ENCODE data around the gene ESYT2.

Gene ESYT2

GRCh38 chr7:158812684-158813083, 16.6 kb downstream of the ESYT2 start:
- ChIA-PET CTCF (interaction anchor here (1.1 to 2.1 kb wide), 6 partner anchors 10 to 59 kb away, joined by 3 to 5 read pairs (median 3); no protein-coding TSS in a partner anchor), POLR2A (no interaction called here)
- no peak for DNase-seq
- WGBS (ENCODE audit: insufficient coverage), result 51% methylated on average over 2 of the region's 5 CpGs
- no peaks in the 10 kb centered on the region for H3K27me3 ChIP-seq (replicated peaks in 2 of 5; ENCODE audit: control insufficient read depth in 4 of 5, insufficient read depth in 5 of 5, low read length in 4 of 5)
- H3K4me3 ChIP-seq (ENCODE audit: control insufficient read depth in 1 of 7, extremely low read depth in 1 of 7, insufficient read depth in 4 of 7, low read depth in 2 of 7, low read length in 6 of 7), result peak overlapping the region in 2 of 7 experiments; percentile 19 to 33
- H3K9me3 ChIP-seq (ENCODE audit: control extremely low read depth in 1 of 5, control insufficient read depth in 4 of 5, insufficient read depth in 2 of 5, low read depth in 1 of 5, low read length in 4 of 5), result no peaks in the 10 kb centered on the region
- peak overlapping the region in 1 of 2 experiments; percentile 59 for H3K27ac ChIP-seq (ENCODE audit: insufficient read depth in 1 of 2, low read depth in 1 of 2, low read length in 2 of 2, poor library complexity in 1 of 2, severe bottlenecking in 2 of 2)
- H3K36me3 ChIP-seq (ENCODE audit: control insufficient read depth in 4 of 4, insufficient read depth in 4 of 4, low read length in 3 of 4), result peaks cover 6 to 37% (median 22%) of the 10 kb centered on the region in 4 experiments
- H3K4me1 ChIP-seq (ENCODE audit: control extremely low read depth in 1 of 4, control insufficient read depth in 4 of 4, insufficient read depth in 4 of 4, low read length in 3 of 4), result peaks cover 12 to 76% (median 61%) of the 10 kb centered on the region in 4 experiments

- Histone ChIP-seq H3K27ac (ENCODE audit: insufficient read depth in 1 of 2, low read depth in 1 of 2, low read length in 2 of 2, poor library complexity in 1 of 2, severe bottlenecking in 2 of 2) (peak overlapping the region in 1 of 2 experiments; percentile 69), H3K36me3 (ENCODE audit: control insufficient read depth in 4 of 4, insufficient read depth in 4 of 4, low read length in 3 of 4) (peaks cover 6 to 42% (median 25%) of the 10 kb centered on the region in 4 experiments), H3K4me1 (ENCODE audit: control extremely low read depth in 1 of 4, control insufficient read depth in 4 of 4, insufficient read depth in 4 of 4, low read length in 3 of 4) (peaks cover 11 to 70% (median 55%) of the 10 kb centered on the region in 4 experiments), H3K27me3 (replicated peaks in 2 of 5; ENCODE audit: control insufficient read depth in 4 of 5, insufficient read depth in 5 of 5, low read length in 4 of 5) (no peaks in the 10 kb centered on the region), H3K9me3 (ENCODE audit: control extremely low read depth in 1 of 5, control insufficient read depth in 4 of 5, insufficient read depth in 2 of 5, low read depth in 1 of 5, low read length in 4 of 5) (no peaks in the 10 kb centered on the region), H3K4me3 (ENCODE audit: control insufficient read depth in 1 of 7, extremely low read depth in 1 of 7, insufficient read depth in 4 of 7, low read depth in 2 of 7, low read length in 6 of 7) (peak overlapping the region in 1 of 7 experiments; percentile 23)
- no peak for DNase-seq
- POLR2A ChIA-PET, result interaction anchor here (1.0 to 1.5 kb wide), 2 partner anchors 11 to 12 kb away, joined by 3 read pairs; no protein-coding TSS in a partner anchor
- CTCF ChIA-PET, result interaction anchor here (0.6 to 2.2 kb wide), 8 partner anchors 11 to 60 kb away, joined by 3 to 5 read pairs (median 3); no protein-coding TSS in a partner anchor
- WGBS (ENCODE audit: insufficient coverage), result 59% methylated on average over 5 of the region's 5 CpGs
These were observed 17.4 kb downstream of the ESYT2 start for GRCh38 chr7:158811894-158812293.

GRCh38 chr7:158811461-158811860, 17.8 kb downstream of the ESYT2 start:
- Histone ChIP-seq H3K4me1 (ENCODE audit: control extremely low read depth in 1 of 4, control insufficient read depth in 4 of 4, insufficient read depth in 4 of 4, low read length in 3 of 4) (peaks cover 11 to 66% (median 52%) of the 10 kb centered on the region in 4 experiments), H3K4me3 (ENCODE audit: control insufficient read depth in 1 of 7, extremely low read depth in 1 of 7, insufficient read depth in 4 of 7, low read depth in 2 of 7, low read length in 6 of 7) (peak overlapping the region in 1 of 7 experiments; percentile 23)
- WGBS (ENCODE audit: insufficient coverage), result 93% methylated on average over 8 of the region's 8 CpGs

GRCh38 chr7:158810846-158811245, 18.5 kb downstream of the ESYT2 start:
- Histone ChIP-seq H3K36me3 (ENCODE audit: control insufficient read depth in 4 of 4, insufficient read depth in 4 of 4, low read length in 3 of 4) (peaks cover 8 to 44% (median 30%) of the 10 kb centered on the region in 4 experiments), H3K4me3 (ENCODE audit: control insufficient read depth in 1 of 7, extremely low read depth in 1 of 7, insufficient read depth in 4 of 7, low read depth in 2 of 7, low read length in 6 of 7) (no peak overlapping the region), H3K27me3 (replicated peaks in 2 of 5; ENCODE audit: control insufficient read depth in 4 of 5, insufficient read depth in 5 of 5, low read length in 4 of 5) (no peaks in the 10 kb centered on the region), H3K27ac (ENCODE audit: insufficient read depth in 1 of 2, low read depth in 1 of 2, low read length in 2 of 2, poor library complexity in 1 of 2, severe bottlenecking in 2 of 2) (no peak overlapping the region), H3K9me3 (ENCODE audit: control extremely low read depth in 1 of 5, control insufficient read depth in 4 of 5, insufficient read depth in 2 of 5, low read depth in 1 of 5, low read length in 4 of 5) (no peaks in the 10 kb centered on the region), H3K4me1 (ENCODE audit: control extremely low read depth in 1 of 4, control insufficient read depth in 4 of 4, insufficient read depth in 4 of 4, low read length in 3 of 4) (peaks cover 11 to 60% (median 46%) of the 10 kb centered on the region in 4 experiments)
- ChIA-PET POLR2A (interaction anchor here (1.5 kb wide), 1 partner anchor 13 kb away, joined by 3 read pairs; no protein-coding TSS in a partner anchor), CTCF (interaction anchor here (1.2 to 2.2 kb wide), 5 partner anchors 8 to 27 kb away, joined by 3 to 8 read pairs (median 4); no protein-coding TSS in a partner anchor)
- DNase-seq, result no peak
- WGBS (ENCODE audit: insufficient coverage), result 100% methylated on average over 2 of the region's 5 CpGs

More at GRCh38 chr7:158811461-158811860, 17.8 kb downstream of the ESYT2 start:
- peak in 2 of 3 donors; percentile 55 to 60 for DNase-seq
- Histone ChIP-seq H3K9me3 (ENCODE audit: control extremely low read depth in 1 of 5, control insufficient read depth in 4 of 5, insufficient read depth in 2 of 5, low read depth in 1 of 5, low read length in 4 of 5) (no peaks in the 10 kb centered on the region), H3K36me3 (ENCODE audit: control insufficient read depth in 4 of 4, insufficient read depth in 4 of 4, low read length in 3 of 4) (peaks cover 8 to 42% (median 25%) of the 10 kb centered on the region in 4 experiments), H3K27me3 (replicated peaks in 2 of 5; ENCODE audit: control insufficient read depth in 4 of 5, insufficient read depth in 5 of 5, low read length in 4 of 5) (no peaks in the 10 kb centered on the region), H3K27ac (ENCODE audit: insufficient read depth in 1 of 2, low read depth in 1 of 2, low read length in 2 of 2, poor library complexity in 1 of 2, severe bottlenecking in 2 of 2) (peak overlapping the region in 1 of 2 experiments; percentile 69)
- ChIA-PET CTCF (interaction anchor here (0.6 to 2.2 kb wide), 9 partner anchors 8 to 60 kb away, joined by 3 to 8 read pairs (median 4); no protein-coding TSS in a partner anchor), POLR2A (interaction anchor here (1.0 to 1.5 kb wide), 2 partner anchors 11 to 12 kb away, joined by 3 read pairs; no protein-coding TSS in a partner anchor)

GRCh38 chr7:158809596-158809995, 19.7 kb downstream of the ESYT2 start:
- no peaks in the 10 kb centered on the region for H3K27me3 ChIP-seq (replicated peaks in 2 of 5; ENCODE audit: control insufficient read depth in 4 of 5, insufficient read depth in 5 of 5, low read length in 4 of 5)
- peaks cover 10 to 43% (median 31%) of the 10 kb centered on the region in 4 experiments for H3K36me3 ChIP-seq (ENCODE audit: control insufficient read depth in 4 of 4, insufficient read depth in 4 of 4, low read length in 3 of 4)
- CTCF ChIA-PET, result interaction anchor here (1.0 to 2.0 kb wide), 6 partner anchors 9 to 43 kb away, joined by 3 to 8 read pairs (median 5); no protein-coding TSS in a partner anchor
- POLR2A ChIA-PET, result interaction anchor here (0.6 to 1.0 kb wide), 2 partner anchors 9 to 14 kb away, joined by 3 read pairs; no protein-coding TSS in a partner anchor
- DNase-seq, result peak; percentile 77 to 95 (median 94)
- no peak overlapping the region for H3K4me3 ChIP-seq (ENCODE audit: control insufficient read depth in 1 of 7, extremely low read depth in 1 of 7, insufficient read depth in 4 of 7, low read depth in 2 of 7, low read length in 6 of 7)
- H3K4me1 ChIP-seq (ENCODE audit: control extremely low read depth in 1 of 4, control insufficient read depth in 4 of 4, insufficient read depth in 4 of 4, low read length in 3 of 4), result peaks cover 11 to 47% (median 38%) of the 10 kb centered on the region in 4 experiments
- H3K27ac ChIP-seq (ENCODE audit: insufficient read depth in 1 of 2, low read depth in 1 of 2, low read length in 2 of 2, poor library complexity in 1 of 2, severe bottlenecking in 2 of 2), result peak overlapping the region in 1 of 2 experiments; percentile 50
- no peaks in the 10 kb centered on the region for H3K9me3 ChIP-seq (ENCODE audit: control extremely low read depth in 1 of 5, control insufficient read depth in 4 of 5, insufficient read depth in 2 of 5, low read depth in 1 of 5, low read length in 4 of 5)
- no CpG with 5 or more reads among the region's 1 CpG for WGBS (ENCODE audit: insufficient coverage)

- DNase-seq, result no peak
- Histone ChIP-seq H3K27ac (ENCODE audit: insufficient read depth in 1 of 2, low read depth in 1 of 2, low read length in 2 of 2, poor library complexity in 1 of 2, severe bottlenecking in 2 of 2) (no peak overlapping the region), H3K27me3 (replicated peaks in 2 of 5; ENCODE audit: control insufficient read depth in 4 of 5, insufficient read depth in 5 of 5, low read length in 4 of 5) (no peaks in the 10 kb centered on the region), H3K9me3 (ENCODE audit: control extremely low read depth in 1 of 5, control insufficient read depth in 4 of 5, insufficient read depth in 2 of 5, low read depth in 1 of 5, low read length in 4 of 5) (no peaks in the 10 kb centered on the region), H3K4me1 (ENCODE audit: control extremely low read depth in 1 of 4, control insufficient read depth in 4 of 4, insufficient read depth in 4 of 4, low read length in 3 of 4) (peaks cover 11 to 44% (median 38%) of the 10 kb centered on the region in 4 experiments), H3K4me3 (ENCODE audit: control insufficient read depth in 1 of 7, extremely low read depth in 1 of 7, insufficient read depth in 4 of 7, low read depth in 2 of 7, low read length in 6 of 7) (no peak overlapping the region), H3K36me3 (ENCODE audit: control insufficient read depth in 4 of 4, insufficient read depth in 4 of 4, low read length in 3 of 4) (peaks cover 10 to 45% (median 31%) of the 10 kb centered on the region in 4 experiments)
- CTCF ChIA-PET, result interaction anchor here (1.4 kb wide), 1 partner anchor 13 kb away, joined by 3 read pairs; no protein-coding TSS in a partner anchor
- POLR2A ChIA-PET, result no interaction called here
- WGBS (ENCODE audit: insufficient coverage), result over 99% methylated on average over 16 of the region's 18 CpGs
These were observed 21.2 kb downstream of the ESYT2 start for GRCh38 chr7:158808126-158808525.

- 88% methylated on average over 17 of the region's 21 CpGs for WGBS (ENCODE audit: insufficient coverage)
- ChIA-PET CTCF (interaction anchor here (1.0 to 1.7 kb wide), 2 partner anchors 10 to 18 kb away, joined by 4 to 6 read pairs; no protein-coding TSS in a partner anchor), POLR2A (interaction anchor here (1.1 kb wide), 1 partner anchor 18 kb away, joined by 3 read pairs; no protein-coding TSS in a partner anchor)
- no peak overlapping the region for H3K4me3 ChIP-seq (ENCODE audit: control insufficient read depth in 1 of 7, extremely low read depth in 1 of 7, insufficient read depth in 4 of 7, low read depth in 2 of 7, low read length in 6 of 7)
- no peaks in the 10 kb centered on the region for H3K27me3 ChIP-seq (replicated peaks in 2 of 5; ENCODE audit: control insufficient read depth in 4 of 5, insufficient read depth in 5 of 5, low read length in 4 of 5)
- peaks cover 10 to 42% (median 30%) of the 10 kb centered on the region in 4 experiments for H3K36me3 ChIP-seq (ENCODE audit: control insufficient read depth in 4 of 4, insufficient read depth in 4 of 4, low read length in 3 of 4)
- DNase-seq, result no peak
- H3K27ac ChIP-seq (ENCODE audit: insufficient read depth in 1 of 2, low read depth in 1 of 2, low read length in 2 of 2, poor library complexity in 1 of 2, severe bottlenecking in 2 of 2), result no peak overlapping the region
- no peaks in the 10 kb centered on the region for H3K9me3 ChIP-seq (ENCODE audit: control extremely low read depth in 1 of 5, control insufficient read depth in 4 of 5, insufficient read depth in 2 of 5, low read depth in 1 of 5, low read length in 4 of 5)
- peaks cover 7 to 35% (median 26%) of the 10 kb centered on the region in 4 experiments for H3K4me1 ChIP-seq (ENCODE audit: control extremely low read depth in 1 of 4, control insufficient read depth in 4 of 4, insufficient read depth in 4 of 4, low read length in 3 of 4)
These were observed 23.4 kb downstream of the ESYT2 start for GRCh38 chr7:158805937-158806336.
